AG09319 (cell line): ENCODE data around the gene DHX57.

ENCODE experiments used
- DNase-seq: peaks from one replicate; pipeline ENCODE4 v3.0.0-alpha.2; 2010; ENCODE audit warnings: low read depth; ENCODE audit errors: extremely low read depth
- CTCF ChIP-seq: IDR thresholded peaks from 2 replicates; pipeline ENCODE4 v1.5.1; 2011; ENCODE audit warnings: low read depth, mild to moderate bottlenecking, inconsistent platforms, low read length, moderate library complexity

The DHX57 gene

GRCh38 chr2:38907743-38908562 is 32.2 kb upstream of the DHX57 start:
- TF ChIP-seq CTCF: no peak
- no peak for DNase-seq

- no peak for DNase-seq
- no peak for TF ChIP-seq CTCF
Observed at GRCh38 chr2:38907242-38907641, 31.5 kb upstream of the DHX57 start.

GRCh38 chr2:38905251-38905650 is 29.5 kb upstream of the DHX57 start:
- DNase-seq: no peak
- TF ChIP-seq CTCF: no peak

- TF ChIP-seq CTCF: no peak
- DNase-seq: no peak
Observed at GRCh38 chr2:38900726-38901125, 25.0 kb upstream of the DHX57 start.

GRCh38 chr2:38898256-38898655 is 22.5 kb upstream of the DHX57 start:
- DNase-seq: no peak
- no peak for TF ChIP-seq CTCF

GRCh38 chr2:38892819-38893218 is 17.1 kb upstream of the DHX57 start:
- no peak for TF ChIP-seq CTCF
- DNase-seq: no peak

GRCh38 chr2:38889575-38889974 is 13.8 kb upstream of the DHX57 start, which contains the start of gene ARHGEF33:
Gene ARHGEF33, plus strand, starts transcription at chr2:38889875. Its CDS starts 29,573 bp downstream, at chr2:38919448.
- DNase-seq: no peak
- TF ChIP-seq CTCF: no peak
